CD4-positive, alpha-beta T cell treated with Interleukin-4 for 4 hours (primary cell): ENCODE results near the gene KCTD11.
A peak's percentile ranks its signal among the peaks of the same experiment; 100 is the strongest.

Source experiments
- DNase-seq: peaks from one replicate; pipeline ENCODE4 v3.0.0-alpha.2; 2020

The KCTD11 gene

DNA sequence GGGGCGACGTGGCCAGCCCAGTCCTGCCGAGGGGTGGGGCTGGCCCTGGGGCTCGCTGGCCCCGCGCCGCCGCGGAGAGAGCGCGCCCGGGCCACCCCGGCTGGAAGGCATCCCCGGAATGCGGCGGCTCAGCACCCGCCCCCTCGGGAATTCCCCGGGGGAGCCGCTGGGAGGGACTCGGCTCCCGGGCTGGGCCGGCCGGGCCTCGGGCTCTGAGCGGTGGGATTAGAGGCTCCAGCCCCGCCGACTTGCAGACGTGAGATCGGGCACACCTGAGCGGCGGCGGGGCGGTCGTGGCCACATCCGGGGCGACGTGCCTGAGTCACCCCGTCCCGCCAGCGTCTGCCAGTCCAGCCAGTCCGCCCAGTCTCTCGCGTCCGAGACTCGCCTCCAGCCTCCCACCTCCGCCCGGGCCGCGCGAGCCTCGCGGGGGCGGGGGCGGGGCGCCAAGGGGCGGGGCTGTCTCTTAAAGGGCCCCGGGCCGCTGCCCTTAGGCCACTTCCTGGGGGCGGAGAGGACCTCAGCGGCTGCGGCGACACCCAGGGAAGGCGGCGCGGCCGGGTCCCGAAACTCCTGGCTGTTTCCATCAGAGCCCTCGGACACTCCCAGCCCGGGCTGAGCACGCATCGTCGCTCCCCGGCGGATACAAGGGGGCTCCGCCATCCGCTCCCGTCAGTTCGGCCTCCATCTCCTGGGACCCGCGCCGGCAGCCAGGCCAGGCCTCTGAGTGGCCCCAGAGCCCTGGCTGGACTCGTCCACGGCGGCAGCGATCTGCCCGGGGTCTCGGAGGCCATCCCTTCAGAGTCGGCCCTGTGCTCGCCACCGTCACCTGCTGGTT lies at the start of gene KCTD11:
KCTD11 (plus strand) TSS at position 498 of the 838 bp plus-strand sequence.
- DNase-seq: peak; percentile 84

DNA sequence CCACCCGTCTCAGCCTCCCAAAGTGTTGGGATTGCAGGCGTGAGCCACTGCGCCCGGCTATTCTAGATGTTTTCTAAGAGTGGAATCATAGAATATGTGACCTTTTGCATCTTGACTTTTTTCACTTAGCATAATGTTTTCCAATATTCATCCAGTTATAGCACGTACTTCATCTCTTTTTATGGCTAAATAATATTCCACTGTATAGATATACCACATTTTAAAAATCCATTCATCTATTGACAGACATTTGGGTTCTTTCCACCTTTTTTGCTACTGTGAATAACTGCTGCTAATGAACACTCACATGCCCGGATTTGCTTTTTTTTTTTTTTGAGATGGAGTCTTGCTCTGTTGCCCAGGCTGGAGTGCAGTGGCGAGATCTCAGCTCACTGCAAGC lies 47.8 kb upstream of the KCTD11 start:
- DNase-seq: no peak

DNA sequence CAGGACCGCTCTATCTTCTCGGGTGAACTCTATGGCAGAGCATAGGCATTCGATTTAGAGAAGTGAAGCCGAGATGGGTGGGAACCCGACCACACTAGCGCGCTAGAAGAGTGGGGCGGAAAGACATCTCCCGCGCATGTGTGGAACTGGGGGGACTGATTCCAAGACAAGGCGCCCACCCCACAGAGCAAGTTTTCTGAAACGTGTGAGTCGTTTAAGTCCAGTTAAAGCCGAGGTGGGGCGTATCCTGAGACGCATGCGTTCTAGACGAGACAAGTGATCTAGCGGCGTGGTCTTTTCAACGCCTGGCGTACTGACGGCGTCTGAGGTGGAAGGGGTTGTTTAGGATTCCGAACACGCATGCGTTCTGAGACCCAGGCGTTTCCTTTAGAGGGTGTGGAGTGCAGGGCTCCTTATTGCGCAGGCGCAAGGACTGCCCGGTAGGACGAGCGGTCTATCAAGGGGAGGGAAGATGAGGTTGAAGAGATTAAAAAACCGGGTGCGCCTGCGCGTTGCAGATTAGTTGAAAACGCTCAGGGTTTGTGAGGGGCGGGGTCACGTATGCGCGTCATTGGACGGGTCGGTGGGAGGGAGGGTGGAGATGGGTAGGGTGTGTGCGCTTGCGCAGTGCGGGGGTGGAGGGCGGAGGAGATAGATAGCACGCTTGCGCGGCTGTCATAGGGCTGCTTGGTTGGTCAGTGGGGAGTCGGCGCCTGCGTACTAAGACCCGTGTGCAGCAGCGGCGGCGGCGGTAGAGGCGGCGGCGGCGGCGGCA lies 44.9 kb upstream of the KCTD11 start, which contains the start of gene EIF5A:
EIF5A (plus strand) TSS at position 718 of the 775 bp plus-strand sequence. CDS start 2,008 bp downstream, outside the sequence.
- peak; percentile 100 for DNase-seq

- DNase-seq: peak; percentile 19
These were observed 44.0 kb upstream of the KCTD11 start for GRCh38 chr17:7307686-7308624.

GRCh38 chr17:7308625-7309433 lies 43.1 kb upstream of the KCTD11 start:
- peak; percentile 95 for DNase-seq

DNA sequence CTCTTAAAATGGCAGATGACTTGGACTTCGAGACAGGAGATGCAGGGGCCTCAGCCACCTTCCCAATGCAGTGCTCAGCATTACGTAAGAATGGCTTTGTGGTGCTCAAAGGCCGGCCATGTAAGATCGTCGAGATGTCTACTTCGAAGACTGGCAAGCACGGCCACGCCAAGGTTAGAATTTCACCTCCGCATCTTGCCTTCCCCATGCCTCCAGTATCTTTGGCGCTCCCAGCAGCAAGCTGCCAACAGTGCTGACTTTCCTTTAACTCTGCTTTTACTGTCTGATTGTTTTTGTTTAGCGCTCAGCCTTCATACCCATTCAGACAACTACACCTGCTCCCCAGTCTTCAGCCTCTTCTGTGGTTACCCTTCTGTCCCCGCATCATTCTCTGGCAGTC lies 42.3 kb upstream of the KCTD11 start:
- no peak for DNase-seq

DNA sequence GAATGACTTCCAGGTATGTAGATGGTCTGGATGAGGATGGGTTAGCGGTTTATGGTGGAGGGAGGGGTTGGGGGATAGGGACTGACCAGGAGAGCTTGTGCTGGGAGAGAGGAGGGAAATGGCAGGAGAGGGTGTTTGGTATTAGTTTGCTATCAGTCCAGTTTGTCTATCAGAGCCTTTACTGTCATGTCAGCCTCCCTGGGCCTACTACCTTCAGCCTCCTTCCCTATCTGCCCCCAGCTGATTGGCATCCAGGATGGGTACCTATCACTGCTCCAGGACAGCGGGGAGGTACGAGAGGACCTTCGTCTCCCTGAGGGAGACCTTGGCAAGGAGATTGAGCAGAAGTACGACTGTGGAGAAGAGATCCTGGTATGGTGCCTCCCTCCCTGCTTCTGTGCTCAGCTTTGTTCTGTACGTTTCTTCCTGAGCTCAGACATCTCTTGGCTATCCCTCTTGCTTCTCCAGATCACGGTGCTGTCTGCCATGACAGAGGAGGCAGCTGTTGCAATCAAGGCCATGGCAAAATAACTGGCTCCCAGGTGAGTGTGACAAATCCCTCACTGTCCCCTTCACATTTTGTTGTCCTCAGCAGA lies 40.8 kb upstream of the KCTD11 start:
- DNase-seq: no peak

DNA sequence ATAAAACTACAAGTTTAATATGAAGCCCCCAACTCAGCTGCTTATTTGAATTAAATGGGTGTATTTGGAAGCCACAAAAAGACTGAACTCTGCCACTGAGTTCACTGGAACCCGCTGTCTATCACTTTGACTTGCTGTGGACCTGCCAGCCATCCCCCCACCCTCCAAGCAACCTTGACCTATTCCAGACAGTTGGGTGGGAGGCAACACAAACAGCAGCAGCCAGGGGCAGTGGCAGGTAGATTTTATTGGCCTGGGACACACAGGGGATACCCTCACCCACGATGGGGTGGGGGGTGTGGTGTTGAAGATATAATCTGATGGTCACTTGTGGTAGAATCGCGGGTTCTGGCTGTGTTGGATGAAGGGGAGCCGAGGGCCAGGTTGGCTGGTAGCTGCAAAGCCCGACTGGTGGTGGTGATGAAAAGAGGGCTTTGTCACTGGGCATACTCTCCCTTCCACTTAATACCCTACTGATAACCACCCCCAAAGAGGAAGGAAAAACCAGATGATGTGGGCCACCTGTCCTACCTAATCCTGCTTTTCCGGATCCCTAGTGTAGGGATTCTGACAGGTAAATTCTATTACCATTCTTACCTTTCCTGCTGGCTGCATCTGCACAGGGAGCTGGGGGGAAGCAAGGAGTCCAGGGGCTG lies 39.4 kb upstream of the KCTD11 start:
- DNase-seq: no peak

GRCh38 chr17:7313088-7313889 lies 38.7 kb upstream of the KCTD11 start:
- no peak for DNase-seq

GRCh38 chr17:7313890-7314718 lies 37.9 kb upstream of the KCTD11 start:
- no peak for DNase-seq

DNA sequence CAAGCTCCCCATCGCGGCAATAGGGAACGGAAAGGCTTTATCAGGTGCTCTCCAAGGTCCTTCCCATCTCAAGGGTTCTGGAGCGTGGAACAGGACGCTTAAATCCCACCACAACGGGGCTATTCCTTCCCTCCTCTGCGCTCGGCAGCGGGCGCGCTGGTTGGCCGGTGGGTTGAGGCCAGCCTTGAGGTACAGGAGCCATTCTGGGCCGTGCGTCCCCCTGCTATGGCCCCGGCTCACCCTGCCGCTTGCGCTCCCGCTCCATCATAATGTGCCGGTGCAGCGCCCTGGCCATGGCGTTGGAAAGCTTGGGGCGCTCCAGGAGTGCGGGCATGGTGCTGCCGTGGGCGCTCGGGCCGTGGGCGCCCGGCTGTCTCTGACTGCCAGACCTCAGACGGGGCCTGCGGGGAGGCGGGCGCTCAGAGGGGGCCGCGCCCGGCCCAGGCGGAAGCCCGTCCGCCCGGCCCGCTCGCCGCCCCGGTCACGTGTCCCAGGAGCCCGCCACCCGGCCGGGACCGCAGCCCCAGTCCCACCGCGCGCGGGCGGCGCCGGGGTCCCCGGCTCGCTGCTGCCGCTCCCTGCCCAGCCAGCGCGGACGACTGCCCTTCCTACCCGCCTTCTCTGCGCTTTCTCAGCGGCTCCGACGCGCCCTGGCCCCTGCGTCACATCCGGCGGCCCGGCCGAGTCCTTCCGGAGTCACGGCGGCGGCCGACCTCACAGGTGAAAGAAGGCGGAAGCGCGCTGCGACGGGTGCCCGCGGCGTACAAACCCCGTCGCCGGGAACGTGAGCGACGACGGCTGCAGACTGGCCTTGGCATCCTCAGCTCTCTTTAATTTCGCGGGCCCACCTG lies 37.0 kb upstream of the KCTD11 start, which contains the start of gene GPS2:
GPS2 (minus strand) TSS at position 642 of the 851 bp plus-strand sequence; CDS start at position 334, 308 bp downstream.
- peak; percentile 90 for DNase-seq

- no peak for DNase-seq
These were observed 36.3 kb upstream of the KCTD11 start for GRCh38 chr17:7315570-7316235.

DNA sequence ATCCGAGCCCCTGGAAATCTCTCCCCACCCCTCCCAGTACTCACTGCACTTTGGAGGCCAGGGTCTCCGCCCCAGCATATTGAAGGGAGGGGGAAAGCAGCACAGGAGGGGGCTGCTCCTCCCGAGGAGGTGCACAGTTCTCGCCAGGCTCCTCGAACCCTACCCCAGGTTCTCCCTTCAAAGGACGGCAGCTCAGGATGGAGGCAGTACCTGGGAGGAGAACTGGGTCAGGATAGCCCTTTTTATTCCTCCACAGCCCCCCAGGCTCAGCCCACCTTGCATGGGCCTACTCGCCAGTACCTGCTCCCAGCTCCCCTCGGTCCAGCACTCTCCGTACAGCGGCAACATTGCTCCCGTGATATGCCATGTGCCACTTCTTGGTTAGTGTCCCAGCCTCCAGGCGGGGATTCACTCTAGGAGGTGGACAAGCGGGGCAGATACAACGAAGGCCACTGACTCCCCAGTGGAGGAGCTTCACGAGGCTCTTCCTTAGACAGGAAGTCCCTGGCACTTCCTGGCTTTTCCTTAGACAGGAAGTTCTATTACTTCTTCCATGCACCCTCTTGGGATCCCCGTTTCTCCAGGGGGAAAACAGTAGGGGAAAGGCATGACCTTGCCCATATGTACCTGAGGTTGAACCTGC lies 34.7 kb upstream of the KCTD11 start:
- DNase-seq: no peak

GRCh38 chr17:7318121-7318860 lies 33.7 kb upstream of the KCTD11 start:
- DNase-seq: no peak

GRCh38 chr17:7321466-7321865 lies 30.5 kb upstream of the KCTD11 start:
- DNase-seq: no peak
